Thymus (tissue), 11 donors: ENCODE measurements around the gene SENP6. TPM values are rescaled to one million over a fixed set of nuclear protein-coding genes. Genes with fewer than 3 reads are reported as not detected.
A peak's percentile ranks its signal among the peaks of the same experiment; 100 is the strongest.

ENCODE experiments used
- DNase-seq, 9 donors: peaks; one replicate each; pipeline ENCODE4 v3.0.0-alpha.2; 2013; ENCODE audit warnings: low spot score in 9 of 9, low read depth in 6 of 9, missing footprints in 1 of 9
- H3K27ac ChIP-seq, 2 donors: one replicate each; pipeline ENCODE4 v1.5.1; 2013; ENCODE audit warnings: control low read depth in 1 of 2, low read depth in 1 of 2, low read length in 1 of 2, mild to moderate bottlenecking in 1 of 2, moderate library complexity in 1 of 2
- H3K27me3 ChIP-seq, 2 donors: one replicate each; pipeline ENCODE4 v1.5.1; 2013; ENCODE audit warnings: low read length in 1 of 2; ENCODE audit not compliant: control insufficient read depth in 2 of 2, insufficient read depth in 1 of 2
- H3K36me3 ChIP-seq, 2 donors: one replicate each; pipeline ENCODE4 v1.5.1; 2013; ENCODE audit warnings: low read length in 1 of 2, mild to moderate bottlenecking in 1 of 2, moderate library complexity in 1 of 2; ENCODE audit not compliant: control insufficient read depth in 2 of 2, insufficient read depth in 2 of 2
- H3K4me1 ChIP-seq, 2 donors: one replicate each; pipeline ENCODE4 v1.5.1; 2013; ENCODE audit warnings: low read length in 2 of 2; ENCODE audit not compliant: control insufficient read depth in 2 of 2, insufficient read depth in 2 of 2
- H3K4me3 ChIP-seq, 2 donors: one replicate each; pipeline ENCODE4 v1.5.1; 2013; ENCODE audit warnings: low read length in 2 of 2, control low read depth in 1 of 2, mild to moderate bottlenecking in 1 of 2
- H3K9me3 ChIP-seq, 2 donors: one replicate each; pipeline ENCODE4 v1.5.1; 2013; ENCODE audit warnings: low read length in 1 of 2, mild to moderate bottlenecking in 1 of 2; ENCODE audit not compliant: control insufficient read depth in 2 of 2, insufficient read depth in 1 of 2
- WGBS: extraction: QIAGEN DNeasy Blood & Tissue Kit; methylation state at CpG from one replicate; pipeline ENCODE4 v1.1.7; 2013; 5-methylcytosine and 5-hydroxymethylcytosine counted together
- polyA plus RNA-seq: library from polyadenylated mRNA; stranded (reverse); fragments of 200-250 nt; gene quantifications from one replicate; pipeline ENCODE4 v1.2.3, GENCODE V29; 2013
- total RNA-seq: library from RNA; stranded (reverse); fragments of 120-200 nt; gene quantifications from one replicate; pipeline ENCODE4 v1.2.4, GENCODE V29; 2013
- donor health status: healthy.

Gene SENP6
- total and polyA plus RNA-seq, 2 donors, result 64.0 to 91.4 TPM

DNA sequence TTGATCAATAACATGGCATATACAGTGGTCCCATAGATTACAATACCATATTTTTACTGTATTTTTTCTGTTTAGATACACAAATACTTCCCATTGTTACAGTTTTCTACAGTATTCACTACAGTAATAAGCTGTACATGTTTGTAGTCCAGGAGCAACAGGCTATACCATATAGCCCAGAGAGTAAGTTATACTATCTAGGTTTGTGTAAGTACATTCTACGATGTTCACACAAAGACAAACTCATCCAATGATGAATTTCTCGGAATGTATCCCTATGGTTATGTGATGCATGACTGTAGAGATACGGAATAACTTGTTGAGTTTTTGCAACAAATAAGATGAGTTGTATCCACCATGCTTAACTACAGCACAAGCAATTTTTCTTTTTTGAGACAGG is 143.7 kb downstream of the SENP6 start:
- H3K9me3 ChIP-seq, result no peaks in the 10 kb centered on the region

DNA sequence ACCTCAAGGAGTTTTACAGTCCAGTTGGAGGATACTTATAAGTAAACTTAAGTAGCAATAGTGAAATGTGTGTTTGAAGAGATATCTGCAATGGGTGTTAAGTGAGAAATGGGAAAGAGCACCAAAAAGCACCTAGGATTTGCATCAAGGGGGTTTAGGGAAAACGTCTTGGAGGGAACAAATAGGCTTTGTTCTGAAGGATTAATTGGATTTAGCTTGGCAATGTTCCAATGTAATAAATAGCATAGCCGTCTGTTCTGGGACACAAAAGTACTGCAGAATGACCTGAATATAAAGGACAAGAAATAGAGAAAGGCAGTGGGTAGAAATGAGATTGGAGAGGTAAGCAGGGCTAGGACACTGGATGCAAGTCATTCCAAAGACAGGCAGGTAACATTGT is 144.5 kb downstream of the SENP6 start:
- Histone ChIP-seq H3K36me3 (no peaks in the 10 kb centered on the region), H3K9me3 (no peaks in the 10 kb centered on the region), H3K4me3 (no peak overlapping the region), H3K4me1 (peaks cover 2 to 10% of the 10 kb centered on the region in 2 donors), H3K27ac (no peak overlapping the region), H3K27me3 (peaks cover 31 to 51% of the 10 kb centered on the region in 2 donors)
- WGBS, result 44% methylated on average over 2 of the region's 2 CpGs
- no peak for DNase-seq

More for the DNA sequence above, 143.7 kb downstream of the SENP6 start:
- Histone ChIP-seq H3K36me3 (no peaks in the 10 kb centered on the region), H3K4me3 (no peak overlapping the region), H3K27me3 (peaks cover 24 to 46% of the 10 kb centered on the region in 2 donors), H3K4me1 (peaks cover 2 to 10% of the 10 kb centered on the region in 2 donors), H3K27ac (no peak overlapping the region)
- no peak for DNase-seq
- WGBS, result 99% methylated on average over 3 of the region's 3 CpGs

DNA sequence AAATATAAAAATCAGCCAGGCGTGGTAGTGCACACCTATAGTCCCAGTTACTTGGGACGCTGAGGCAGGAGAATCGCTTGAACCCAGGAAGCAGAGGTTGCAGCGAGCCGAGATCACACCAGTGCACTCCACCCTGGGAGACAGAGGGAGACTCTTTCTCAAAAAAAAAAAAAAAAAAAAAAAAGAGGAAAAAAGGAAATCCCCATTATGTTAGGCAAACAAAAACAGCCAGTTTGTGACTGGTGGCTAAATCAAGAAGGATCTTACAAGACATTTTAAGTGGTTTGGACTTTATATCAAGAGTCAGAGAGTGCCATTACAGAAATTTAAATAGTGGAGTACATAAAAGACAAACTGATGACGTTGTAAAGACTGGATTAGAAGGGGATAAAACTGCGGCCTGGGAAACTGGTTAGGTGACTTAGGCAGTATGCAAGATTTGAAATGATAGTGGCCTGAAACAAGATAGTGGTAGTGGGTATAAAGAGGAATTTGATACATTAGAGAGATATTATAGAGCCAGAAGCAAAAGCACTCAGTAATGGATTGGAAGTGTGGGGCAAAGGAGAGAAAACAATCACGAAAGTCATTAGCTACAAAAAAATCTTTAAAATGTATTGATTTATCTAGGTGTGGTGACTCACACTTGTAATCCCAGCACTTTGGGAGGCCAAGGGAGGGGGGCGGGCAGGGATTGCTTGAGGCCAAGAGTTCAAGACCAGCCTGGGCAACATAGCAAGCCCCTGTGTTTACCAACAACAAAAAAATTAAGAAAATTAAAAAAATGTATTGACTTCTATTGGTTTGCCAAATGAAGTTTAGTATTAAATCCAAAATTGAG is 145.7 kb downstream of the SENP6 start:
- DNase-seq, result no peak
- 87% methylated on average over 9 of the region's 9 CpGs for WGBS
- Histone ChIP-seq H3K9me3 (no peaks in the 10 kb centered on the region), H3K36me3 (no peaks in the 10 kb centered on the region), H3K27me3 (peaks cover 33 to 60% of the 10 kb centered on the region in 2 donors), H3K4me3 (no peak overlapping the region), H3K4me1 (peaks cover 2 to 10% of the 10 kb centered on the region in 2 donors), H3K27ac (no peak overlapping the region)

GRCh38 chr6:75748003-75748742 is 146.5 kb downstream of the SENP6 start:
- peak overlapping the region; percentile 15 to 48 for H3K27ac ChIP-seq
- no peaks in the 10 kb centered on the region for H3K9me3 ChIP-seq
- peaks cover 2 to 10% of the 10 kb centered on the region in 2 donors for H3K4me1 ChIP-seq
- H3K27me3 ChIP-seq, result peaks cover 33 to 60% of the 10 kb centered on the region in 2 donors
- WGBS, result 3% methylated on average over 17 of the region's 17 CpGs
- H3K36me3 ChIP-seq, result no peaks in the 10 kb centered on the region
- DNase-seq, result no peak
- H3K4me3 ChIP-seq, result peak overlapping the region; percentile 49 to 64

GRCh38 chr6:75748743-75749538 is 147.3 kb downstream of the SENP6 start, which contains the start of gene MYO6:
Gene MYO6 (plus strand): TSS chr6:75749239. CDS start chr6:75817548, 68,309 bp downstream.
- H3K4me3 ChIP-seq, result peak within 1 kb of the TSS; percentile 49 to 64
- WGBS, result under 1% methylated on average over 97 of the region's 97 CpGs
- peaks cover 33 to 60% of the 10 kb centered on the region in 2 donors for H3K27me3 ChIP-seq
- DNase-seq, result peak in 4 of 9 donors; percentile 9 to 41 (median 21)
- no peaks in the 10 kb centered on the region for H3K36me3 ChIP-seq
- peak within 1 kb of the TSS; percentile 48 to 65 for H3K27ac ChIP-seq
- no peaks in the 10 kb centered on the region for H3K9me3 ChIP-seq
- peaks cover 2 to 10% of the 10 kb centered on the region in 2 donors for H3K4me1 ChIP-seq

- H3K27ac ChIP-seq, result no peak overlapping the region
- no peaks in the 10 kb centered on the region for H3K9me3 ChIP-seq
- H3K36me3 ChIP-seq, result no peaks in the 10 kb centered on the region
- H3K27me3 ChIP-seq, result peaks cover 33 to 53% of the 10 kb centered on the region in 2 donors
- WGBS, result 90% methylated on average over 2 of the region's 2 CpGs
- no peak for DNase-seq
- peaks cover 2 to 10% of the 10 kb centered on the region in 2 donors for H3K4me1 ChIP-seq
- H3K4me3 ChIP-seq, result no peak overlapping the region
Measured at GRCh38 chr6:75751443-75751842, 149.8 kb downstream of the SENP6 start.

- H3K27ac ChIP-seq, result no peak overlapping the region
- peaks cover 2 to 10% of the 10 kb centered on the region in 2 donors for H3K4me1 ChIP-seq
- 86% methylated on average over 3 of the region's 3 CpGs for WGBS
- H3K9me3 ChIP-seq, result no peaks in the 10 kb centered on the region
- peaks cover 29 to 44% of the 10 kb centered on the region in 2 donors for H3K27me3 ChIP-seq
- no peak for DNase-seq
- no peak overlapping the region for H3K4me3 ChIP-seq
- no peaks in the 10 kb centered on the region for H3K36me3 ChIP-seq
Measured at GRCh38 chr6:75752365-75752764, 150.7 kb downstream of the SENP6 start.

- no peak overlapping the region for H3K27ac ChIP-seq
- H3K36me3 ChIP-seq, result no peaks in the 10 kb centered on the region
- H3K9me3 ChIP-seq, result no peaks in the 10 kb centered on the region
- H3K27me3 ChIP-seq, result peaks cover 5 to 11% of the 10 kb centered on the region in 2 donors
- no peak for DNase-seq
- H3K4me1 ChIP-seq, result no peaks in the 10 kb centered on the region
- 95% methylated on average over 5 of the region's 5 CpGs for WGBS
- H3K4me3 ChIP-seq, result no peak overlapping the region
Measured at GRCh38 chr6:75755704-75756103, 154.0 kb downstream of the SENP6 start.
